ENCODE measurements around the gene CAPZB.

The CAPZB gene

DNA sequence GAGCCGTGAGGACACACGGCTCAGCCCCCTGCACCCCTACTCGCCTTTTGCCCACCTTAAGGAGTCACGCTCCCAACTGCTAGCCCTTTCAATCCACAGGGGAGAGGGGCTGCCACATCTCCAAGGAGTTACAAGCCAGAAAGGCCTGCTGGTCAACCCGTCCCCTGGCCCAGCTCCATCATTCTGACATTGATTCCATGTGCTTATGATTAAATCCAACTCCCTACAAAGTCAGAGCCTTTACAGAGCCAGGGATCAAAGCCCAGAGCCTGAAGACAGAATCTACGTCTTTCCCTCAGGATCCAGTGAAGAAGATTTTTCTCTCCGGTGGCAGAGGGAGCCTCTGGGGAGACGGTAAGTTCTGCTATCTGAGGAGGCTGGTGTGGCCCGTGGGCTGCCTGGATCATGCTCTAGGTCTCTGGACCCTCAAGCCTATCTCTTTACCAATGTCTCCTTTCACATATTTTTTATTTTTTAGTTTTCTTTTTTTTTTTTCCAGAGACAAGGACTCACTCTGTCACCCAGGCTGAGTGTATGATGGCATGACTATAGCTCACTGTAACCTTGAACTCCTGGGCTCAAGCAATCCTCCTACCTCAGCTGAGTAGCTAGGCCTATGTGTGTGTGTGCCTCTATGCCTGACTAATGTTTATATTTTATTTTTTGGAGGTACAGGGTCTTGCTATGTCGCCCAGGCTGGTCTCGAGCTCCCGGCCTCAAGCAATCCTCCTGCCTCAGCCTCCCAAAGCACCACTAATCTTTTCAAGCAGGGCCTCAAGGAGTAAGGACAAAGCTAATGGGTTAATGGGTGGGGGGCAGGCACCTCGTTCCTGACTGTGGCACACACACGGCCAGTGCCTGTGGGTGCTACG, 111.9 kb downstream of the CAPZB start (continued):
- TF ChIP-seq, protein P1, sequence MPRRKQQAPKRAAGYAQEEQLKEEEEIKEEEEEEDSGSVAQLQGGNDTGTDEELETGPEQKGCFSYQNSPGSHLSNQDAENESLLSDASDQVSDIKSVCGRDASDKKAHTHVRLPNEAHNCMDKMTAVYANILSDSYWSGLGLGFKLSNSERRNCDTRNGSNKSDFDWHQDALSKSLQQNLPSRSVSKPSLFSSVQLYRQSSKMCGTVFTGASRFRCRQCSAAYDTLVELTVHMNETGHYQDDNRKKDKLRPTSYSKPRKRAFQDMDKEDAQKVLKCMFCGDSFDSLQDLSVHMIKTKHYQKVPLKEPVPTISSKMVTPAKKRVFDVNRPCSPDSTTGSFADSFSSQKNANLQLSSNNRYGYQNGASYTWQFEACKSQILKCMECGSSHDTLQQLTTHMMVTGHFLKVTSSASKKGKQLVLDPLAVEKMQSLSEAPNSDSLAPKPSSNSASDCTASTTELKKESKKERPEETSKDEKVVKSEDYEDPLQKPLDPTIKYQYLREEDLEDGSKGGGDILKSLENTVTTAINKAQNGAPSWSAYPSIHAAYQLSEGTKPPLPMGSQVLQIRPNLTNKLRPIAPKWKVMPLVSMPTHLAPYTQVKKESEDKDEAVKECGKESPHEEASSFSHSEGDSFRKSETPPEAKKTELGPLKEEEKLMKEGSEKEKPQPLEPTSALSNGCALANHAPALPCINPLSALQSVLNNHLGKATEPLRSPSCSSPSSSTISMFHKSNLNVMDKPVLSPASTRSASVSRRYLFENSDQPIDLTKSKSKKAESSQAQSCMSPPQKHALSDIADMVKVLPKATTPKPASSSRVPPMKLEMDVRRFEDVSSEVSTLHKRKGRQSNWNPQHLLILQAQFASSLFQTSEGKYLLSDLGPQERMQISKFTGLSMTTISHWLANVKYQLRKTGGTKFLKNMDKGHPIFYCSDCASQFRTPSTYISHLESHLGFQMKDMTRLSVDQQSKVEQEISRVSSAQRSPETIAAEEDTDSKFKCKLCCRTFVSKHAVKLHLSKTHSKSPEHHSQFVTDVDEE (CRISPR knock-in tag; IDR thresholded peaks at IDR 0.05), result no peak

DNA sequence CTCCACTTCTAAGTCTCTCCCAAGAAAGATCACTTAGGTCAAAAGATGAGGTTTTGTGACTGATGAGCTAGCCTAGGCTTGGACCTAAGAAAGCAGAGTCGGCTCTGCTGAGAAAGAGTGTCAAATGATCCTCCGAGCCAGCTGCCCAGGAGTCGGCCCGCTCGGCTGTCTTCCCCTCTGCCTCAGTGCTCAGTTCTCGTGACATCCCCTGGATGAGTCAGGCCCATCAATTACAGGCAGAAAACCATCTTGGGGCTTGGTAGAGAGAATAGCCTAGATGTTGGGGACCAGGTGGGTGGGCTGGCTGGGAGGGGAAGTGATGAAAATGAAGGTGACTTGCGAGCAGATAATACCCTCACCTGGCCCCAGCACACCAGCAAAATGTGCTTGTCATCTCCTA, 112.7 kb downstream of the CAPZB start:
- ATAC-seq, result no peak
- no peak for TF ChIP-seq ARNTL (CRISPR knock-in tag; IDR thresholded peaks at IDR 0.05; ENCODE audit: borderline replicate concordance, low read depth)
- no peak for TF ChIP-seq RARB (CRISPR knock-in tag; IDR thresholded peaks at IDR 0.05)
- no peak for TF ChIP-seq ZFP30 (CRISPR knock-in tag; IDR thresholded peaks at IDR 0.05)
- TF ChIP-seq ZNF70 (CRISPR knock-in tag; IDR thresholded peaks at IDR 0.05), result no peak
- TF ChIP-seq GLIS3 (CRISPR knock-in tag; IDR thresholded peaks at IDR 0.05), result no peak
- TF ChIP-seq, protein P2, sequence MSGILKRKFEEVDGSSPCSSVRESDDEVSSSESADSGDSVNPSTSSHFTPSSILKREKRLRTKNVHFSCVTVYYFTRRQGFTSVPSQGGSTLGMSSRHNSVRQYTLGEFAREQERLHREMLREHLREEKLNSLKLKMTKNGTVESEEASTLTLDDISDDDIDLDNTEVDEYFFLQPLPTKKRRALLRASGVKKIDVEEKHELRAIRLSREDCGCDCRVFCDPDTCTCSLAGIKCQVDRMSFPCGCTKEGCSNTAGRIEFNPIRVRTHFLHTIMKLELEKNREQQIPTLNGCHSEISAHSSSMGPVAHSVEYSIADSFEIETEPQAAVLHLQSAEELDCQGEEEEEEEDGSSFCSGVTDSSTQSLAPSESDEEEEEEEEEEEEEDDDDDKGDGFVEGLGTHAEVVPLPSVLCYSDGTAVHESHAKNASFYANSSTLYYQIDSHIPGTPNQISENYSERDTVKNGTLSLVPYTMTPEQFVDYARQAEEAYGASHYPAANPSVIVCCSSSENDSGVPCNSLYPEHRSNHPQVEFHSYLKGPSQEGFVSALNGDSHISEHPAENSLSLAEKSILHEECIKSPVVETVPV (CRISPR knock-in tag; IDR thresholded peaks at IDR 0.05), result no peak
- TF ChIP-seq ESRRG (CRISPR knock-in tag; IDR thresholded peaks at IDR 0.05), result no peak
- no peak for TF ChIP-seq SNAI2 (CRISPR knock-in tag; IDR thresholded peaks at IDR 0.05)
- no peak for TF ChIP-seq ZC3H10 (CRISPR knock-in tag; IDR thresholded peaks at IDR 0.05)
- TF ChIP-seq, protein P1 (CRISPR knock-in tag; IDR thresholded peaks at IDR 0.05), result no peak
- TF ChIP-seq TCF4 (CRISPR knock-in tag; IDR thresholded peaks at IDR 0.05; ENCODE audit: borderline replicate concordance), result no peak
- TF ChIP-seq BACH2 (CRISPR knock-in tag; IDR thresholded peaks at IDR 0.05; ENCODE audit: borderline replicate concordance), result no peak
- no peak for TF ChIP-seq ZNF565 (CRISPR knock-in tag; conservative IDR thresholded peaks at IDR 0.05; ENCODE audit: low read depth)
- no peak for TF ChIP-seq OSR1 (CRISPR knock-in tag; IDR thresholded peaks at IDR 0.05)
- no peak for TF ChIP-seq TOX (CRISPR knock-in tag; IDR thresholded peaks at IDR 0.05; ENCODE audit: borderline replicate concordance)
- no peak for TF ChIP-seq CSDC2 (CRISPR knock-in tag; IDR thresholded peaks at IDR 0.05)
- TF ChIP-seq, protein P3, sequence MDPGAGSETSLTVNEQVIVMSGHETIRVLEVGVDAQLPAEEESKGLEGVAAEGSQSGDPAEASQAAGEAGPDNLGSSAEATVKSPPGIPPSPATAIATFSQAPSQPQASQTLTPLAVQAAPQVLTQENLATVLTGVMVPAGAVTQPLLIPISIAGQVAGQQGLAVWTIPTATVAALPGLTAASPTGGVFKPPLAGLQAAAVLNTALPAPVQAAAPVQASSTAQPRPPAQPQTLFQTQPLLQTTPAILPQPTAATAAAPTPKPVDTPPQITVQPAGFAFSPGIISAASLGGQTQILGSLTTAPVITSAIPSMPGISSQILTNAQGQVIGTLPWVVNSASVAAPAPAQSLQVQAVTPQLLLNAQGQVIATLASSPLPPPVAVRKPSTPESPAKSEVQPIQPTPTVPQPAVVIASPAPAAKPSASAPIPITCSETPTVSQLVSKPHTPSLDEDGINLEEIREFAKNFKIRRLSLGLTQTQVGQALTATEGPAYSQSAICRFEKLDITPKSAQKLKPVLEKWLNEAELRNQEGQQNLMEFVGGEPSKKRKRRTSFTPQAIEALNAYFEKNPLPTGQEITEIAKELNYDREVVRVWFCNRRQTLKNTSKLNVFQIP (CRISPR knock-in tag; IDR thresholded peaks at IDR 0.05; ENCODE audit: borderline replicate concordance, low read depth), result no peak
- TF ChIP-seq ZNF8 (CRISPR knock-in tag; IDR thresholded peaks at IDR 0.05), result no peak

DNA sequence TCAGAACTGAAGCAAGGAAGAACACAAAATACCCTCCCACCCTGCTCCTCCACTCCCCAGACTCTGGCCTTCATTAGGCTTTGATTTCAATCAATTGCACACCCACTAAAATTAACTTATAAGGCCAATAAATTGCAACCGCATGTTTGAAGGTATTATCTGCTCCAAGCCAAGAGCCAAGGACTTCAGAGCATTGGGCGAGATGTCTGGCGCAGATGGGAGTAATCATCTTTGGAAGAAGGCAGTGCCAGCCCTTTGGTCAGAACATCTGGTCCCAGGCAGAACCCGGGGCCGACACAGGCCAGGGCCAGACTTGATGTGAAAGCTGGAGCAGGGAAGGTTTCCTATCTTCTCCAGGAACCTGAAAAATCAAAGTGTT, 113.2 kb downstream of the CAPZB start:
- no peak; the same call in 2 of the 3 replicates for ATAC-seq
- no peak for TF ChIP-seq ZNF565 (CRISPR knock-in tag; conservative IDR thresholded peaks at IDR 0.05; ENCODE audit: low read depth)
- no peak for TF ChIP-seq ZFP30 (CRISPR knock-in tag; IDR thresholded peaks at IDR 0.05)
- TF ChIP-seq ESRRG (CRISPR knock-in tag; IDR thresholded peaks at IDR 0.05), result no peak
- TF ChIP-seq, protein P4, sequence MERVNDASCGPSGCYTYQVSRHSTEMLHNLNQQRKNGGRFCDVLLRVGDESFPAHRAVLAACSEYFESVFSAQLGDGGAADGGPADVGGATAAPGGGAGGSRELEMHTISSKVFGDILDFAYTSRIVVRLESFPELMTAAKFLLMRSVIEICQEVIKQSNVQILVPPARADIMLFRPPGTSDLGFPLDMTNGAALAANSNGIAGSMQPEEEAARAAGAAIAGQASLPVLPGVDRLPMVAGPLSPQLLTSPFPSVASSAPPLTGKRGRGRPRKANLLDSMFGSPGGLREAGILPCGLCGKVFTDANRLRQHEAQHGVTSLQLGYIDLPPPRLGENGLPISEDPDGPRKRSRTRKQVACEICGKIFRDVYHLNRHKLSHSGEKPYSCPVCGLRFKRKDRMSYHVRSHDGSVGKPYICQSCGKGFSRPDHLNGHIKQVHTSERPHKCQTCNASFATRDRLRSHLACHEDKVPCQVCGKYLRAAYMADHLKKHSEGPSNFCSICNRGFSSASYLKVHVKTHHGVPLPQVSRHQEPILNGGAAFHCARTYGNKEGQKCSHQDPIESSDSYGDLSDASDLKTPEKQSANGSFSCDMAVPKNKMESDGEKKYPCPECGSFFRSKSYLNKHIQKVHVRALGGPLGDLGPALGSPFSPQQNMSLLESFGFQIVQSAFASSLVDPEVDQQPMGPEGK (CRISPR knock-in tag; IDR thresholded peaks at IDR 0.05; ENCODE audit: borderline replicate concordance), result no peak
- TF ChIP-seq BACH2 (CRISPR knock-in tag; IDR thresholded peaks at IDR 0.05; ENCODE audit: borderline replicate concordance), result no peak
- TF ChIP-seq ZNF70 (CRISPR knock-in tag; IDR thresholded peaks at IDR 0.05), result peak; percentile 98
- no peak for TF ChIP-seq ARNTL (CRISPR knock-in tag; IDR thresholded peaks at IDR 0.05; ENCODE audit: borderline replicate concordance, low read depth)
- TF ChIP-seq ISL1 (CRISPR knock-in tag; IDR thresholded peaks at IDR 0.05), result no peak
- TF ChIP-seq, protein P5, sequence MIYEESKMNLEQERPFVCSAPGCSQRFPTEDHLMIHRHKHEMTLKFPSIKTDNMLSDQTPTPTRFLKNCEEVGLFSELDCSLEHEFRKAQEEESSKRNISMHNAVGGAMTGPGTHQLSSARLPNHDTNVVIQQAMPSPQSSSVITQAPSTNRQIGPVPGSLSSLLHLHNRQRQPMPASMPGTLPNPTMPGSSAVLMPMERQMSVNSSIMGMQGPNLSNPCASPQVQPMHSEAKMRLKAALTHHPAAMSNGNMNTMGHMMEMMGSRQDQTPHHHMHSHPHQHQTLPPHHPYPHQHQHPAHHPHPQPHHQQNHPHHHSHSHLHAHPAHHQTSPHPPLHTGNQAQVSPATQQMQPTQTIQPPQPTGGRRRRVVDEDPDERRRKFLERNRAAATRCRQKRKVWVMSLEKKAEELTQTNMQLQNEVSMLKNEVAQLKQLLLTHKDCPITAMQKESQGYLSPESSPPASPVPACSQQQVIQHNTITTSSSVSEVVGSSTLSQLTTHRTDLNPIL (CRISPR knock-in tag; IDR thresholded peaks at IDR 0.05; ENCODE audit: low read depth), result no peak
- no peak for TF ChIP-seq RARB (CRISPR knock-in tag; IDR thresholded peaks at IDR 0.05)
- no peak for TF ChIP-seq PPARA (CRISPR knock-in tag; IDR thresholded peaks at IDR 0.05; ENCODE audit: borderline replicate concordance)
- no peak for TF ChIP-seq OSR1 (CRISPR knock-in tag; IDR thresholded peaks at IDR 0.05)
- TF ChIP-seq SNAI2 (CRISPR knock-in tag; IDR thresholded peaks at IDR 0.05), result no peak
- TF ChIP-seq, protein P2 (CRISPR knock-in tag; IDR thresholded peaks at IDR 0.05), result no peak

All from SK-N-SH treated with all-trans-retinoic acid at 6 μM for 48 hours (cell line).